ENCODE data around the gene LIMA1. TPM values are rescaled to one million over a fixed set of nuclear protein-coding genes. Genes with fewer than 3 reads are reported as not detected.
"Not testable (repeated sequence)": the region's sequence is repeated elsewhere in the genome, so short reads cannot be mapped to it uniquely, and the experiment has no call there.

Gene LIMA1
- total and polyA plus RNA-seq, 2 donors = 46.9 to 120 TPM

DNA sequence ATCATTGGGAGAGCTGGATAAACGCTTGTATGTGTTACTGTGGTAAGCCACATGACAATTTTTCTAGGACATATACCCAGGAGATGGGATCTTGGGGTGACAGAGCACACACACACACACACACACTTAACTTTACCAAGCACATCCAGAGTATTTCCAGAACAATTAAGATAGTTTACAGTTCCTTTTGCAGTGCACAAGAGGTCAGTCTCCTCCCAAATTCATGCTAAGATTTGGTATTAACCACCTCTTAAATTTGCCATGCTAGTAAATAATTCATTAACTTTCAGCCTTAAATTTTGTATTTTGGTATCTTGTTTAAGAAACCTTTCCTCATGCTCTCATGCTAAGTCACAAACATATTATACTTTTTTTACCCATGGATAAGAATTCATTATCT is 33.9 kb upstream of the LIMA1 start:
- Histone ChIP-seq H3K27me3 (ENCODE audit: control insufficient read depth in 2 of 2, insufficient read depth in 1 of 2, low read length in 1 of 2) (no peaks in the 10 kb centered on the region), H3K4me3 (ENCODE audit: low read length in 2 of 2) (no peak overlapping the region), H3K36me3 (ENCODE audit: control insufficient read depth in 2 of 2, insufficient read depth in 2 of 2, low read length in 1 of 2) (no peaks in the 10 kb centered on the region), H3K27ac (ENCODE audit: low read depth in 1 of 2, low read length in 1 of 2) (no peak overlapping the region), H3K4me1 (ENCODE audit: control insufficient read depth in 2 of 2, insufficient read depth in 2 of 2, low read length in 2 of 2) (no peaks in the 10 kb centered on the region), H3K9me3 (ENCODE audit: control insufficient read depth in 2 of 2, insufficient read depth in 1 of 2, low read length in 1 of 2) (no peaks in the 10 kb centered on the region)
- WGBS = 93% methylated on average over 1 of the region's 1 CpG
- DNase-seq (ENCODE audit: low read depth in 6 of 9, low spot score in 9 of 9) = no peak

- Histone ChIP-seq H3K4me1 (ENCODE audit: control insufficient read depth in 2 of 2, insufficient read depth in 2 of 2, low read length in 2 of 2) (no peaks in the 10 kb centered on the region), H3K27me3 (ENCODE audit: control insufficient read depth in 2 of 2, insufficient read depth in 1 of 2, low read length in 1 of 2) (no peaks in the 10 kb centered on the region), H3K27ac (ENCODE audit: low read depth in 1 of 2, low read length in 1 of 2) (no peak overlapping the region), H3K36me3 (ENCODE audit: control insufficient read depth in 2 of 2, insufficient read depth in 2 of 2, low read length in 1 of 2) (no peaks in the 10 kb centered on the region), H3K4me3 (ENCODE audit: low read length in 2 of 2) (no peak overlapping the region), H3K9me3 (ENCODE audit: control insufficient read depth in 2 of 2, insufficient read depth in 1 of 2, low read length in 1 of 2) (no peaks in the 10 kb centered on the region)
- no peak for DNase-seq (ENCODE audit: low read depth in 6 of 9, low spot score in 9 of 9)
- 98% methylated on average over 9 of the region's 9 CpGs for WGBS
These were observed 32.5 kb upstream of the LIMA1 start for GRCh38 chr12:50315803-50316202.

DNA sequence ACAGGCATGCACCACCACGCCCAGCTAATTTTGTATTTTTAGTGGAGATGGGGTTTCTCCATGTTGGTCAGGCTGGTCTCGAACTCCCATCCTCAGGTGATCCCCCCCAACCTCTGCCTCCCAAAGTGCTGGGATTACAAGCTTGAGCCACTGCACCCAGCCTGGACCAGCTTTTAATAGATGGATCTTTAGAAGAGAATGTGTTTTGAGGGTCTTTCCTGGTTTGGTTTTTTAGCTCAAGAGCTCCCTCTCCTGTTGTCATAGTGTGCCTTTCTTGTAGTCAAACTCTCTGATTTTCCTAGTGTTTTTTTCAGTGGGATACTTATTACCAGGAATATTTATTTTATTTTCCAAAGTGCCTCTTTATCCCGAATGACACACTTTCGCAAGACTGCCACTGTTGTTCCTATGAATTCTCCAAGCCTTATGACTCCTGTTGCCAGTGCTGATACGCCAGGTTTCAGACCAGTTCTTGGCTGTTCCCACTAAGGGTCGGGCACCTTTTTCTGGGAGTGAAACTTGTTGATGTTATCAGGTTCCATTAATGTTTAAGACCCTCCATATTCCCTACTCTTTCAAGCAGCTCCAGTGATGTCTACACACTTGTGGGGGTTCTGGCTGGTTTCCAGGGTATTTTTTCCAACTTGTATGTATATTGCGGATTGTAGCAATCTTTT is 31.5 kb upstream of the LIMA1 start:
- Histone ChIP-seq H3K36me3 (ENCODE audit: control insufficient read depth in 2 of 2, insufficient read depth in 2 of 2, low read length in 1 of 2) (no peaks in the 10 kb centered on the region), H3K4me3 (ENCODE audit: low read length in 2 of 2) (no peak overlapping the region), H3K27ac (ENCODE audit: low read depth in 1 of 2, low read length in 1 of 2) (no peak overlapping the region), H3K9me3 (ENCODE audit: control insufficient read depth in 2 of 2, insufficient read depth in 1 of 2, low read length in 1 of 2) (no peaks in the 10 kb centered on the region), H3K4me1 (ENCODE audit: control insufficient read depth in 2 of 2, insufficient read depth in 2 of 2, low read length in 2 of 2) (no peaks in the 10 kb centered on the region), H3K27me3 (ENCODE audit: control insufficient read depth in 2 of 2, insufficient read depth in 1 of 2, low read length in 1 of 2) (no peaks in the 10 kb centered on the region)
- peak in 8 of 9 donors; percentile 8 to 53 (median 24) for DNase-seq (ENCODE audit: low read depth in 6 of 9, low spot score in 9 of 9)
- WGBS = 81% methylated on average over 7 of the region's 7 CpGs

DNA sequence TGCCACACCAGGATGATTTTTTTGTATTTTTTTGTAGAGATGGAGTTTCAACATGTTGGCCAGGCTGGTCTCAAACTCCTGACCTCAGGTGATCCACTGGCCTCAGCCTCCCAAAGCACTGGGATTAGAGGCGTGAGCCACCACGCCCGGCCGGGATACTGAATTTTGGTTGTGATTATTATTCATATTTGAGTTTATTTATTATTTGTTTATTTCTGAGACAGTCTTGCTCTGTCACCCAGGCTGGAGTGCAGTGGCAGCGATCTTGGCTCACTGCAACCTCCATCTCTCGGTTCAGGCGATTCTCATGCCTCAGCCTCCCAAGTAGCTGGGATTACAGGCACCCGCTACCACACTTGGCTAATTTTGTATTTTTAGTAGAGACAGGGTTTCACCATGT is 30.7 kb upstream of the LIMA1 start:
- not testable (repeated sequence) for H3K4me1 ChIP-seq (ENCODE audit: control insufficient read depth in 2 of 2, insufficient read depth in 2 of 2, low read length in 2 of 2); H3K4me3 ChIP-seq (ENCODE audit: low read length in 2 of 2); H3K27me3 ChIP-seq (ENCODE audit: control insufficient read depth in 2 of 2, insufficient read depth in 1 of 2, low read length in 1 of 2); H3K27ac ChIP-seq (ENCODE audit: low read depth in 1 of 2, low read length in 1 of 2); H3K36me3 ChIP-seq (ENCODE audit: control insufficient read depth in 2 of 2, insufficient read depth in 2 of 2, low read length in 1 of 2); H3K9me3 ChIP-seq (ENCODE audit: control insufficient read depth in 2 of 2, insufficient read depth in 1 of 2, low read length in 1 of 2); DNase-seq (ENCODE audit: low read depth in 6 of 9, low spot score in 9 of 9)
- 98% methylated on average over 8 of the region's 8 CpGs for WGBS

DNA sequence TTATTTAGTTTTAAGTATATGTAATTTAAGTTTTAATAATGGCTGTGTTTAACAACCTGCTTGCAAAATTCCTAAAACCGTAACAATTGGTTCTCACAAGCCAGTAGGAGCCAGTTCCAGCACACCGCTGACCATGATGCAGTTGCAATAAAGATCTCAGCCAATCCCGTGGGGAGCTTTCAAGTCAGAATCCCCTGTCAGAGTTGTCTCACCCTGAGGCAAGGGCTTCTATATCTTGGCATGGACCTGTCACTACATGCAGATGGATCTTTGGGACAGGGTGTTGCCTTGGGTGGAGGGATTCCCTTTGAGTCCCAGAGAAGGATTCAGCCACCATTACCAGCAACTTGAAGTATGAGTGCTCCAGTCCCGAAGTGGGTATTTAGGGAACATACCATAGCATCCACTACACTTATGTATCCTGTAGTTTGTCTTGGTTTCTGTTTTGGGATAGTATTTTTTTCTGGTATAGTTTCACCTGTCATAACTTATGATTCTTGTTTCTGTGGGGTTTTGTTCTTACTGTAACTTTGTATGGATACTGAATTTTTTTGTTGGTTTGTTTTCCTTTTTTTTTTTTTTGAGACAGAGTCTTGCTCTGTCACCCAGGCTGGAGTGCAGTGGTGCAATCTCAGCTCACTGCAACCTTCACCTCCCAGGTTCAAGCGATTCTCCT is 30.1 kb upstream of the LIMA1 start:
- 96% methylated on average over 5 of the region's 5 CpGs for WGBS
- Histone ChIP-seq H3K4me3 (ENCODE audit: low read length in 2 of 2) (no peak overlapping the region), H3K36me3 (ENCODE audit: control insufficient read depth in 2 of 2, insufficient read depth in 2 of 2, low read length in 1 of 2) (no peaks in the 10 kb centered on the region), H3K27me3 (ENCODE audit: control insufficient read depth in 2 of 2, insufficient read depth in 1 of 2, low read length in 1 of 2) (no peaks in the 10 kb centered on the region), H3K4me1 (ENCODE audit: control insufficient read depth in 2 of 2, insufficient read depth in 2 of 2, low read length in 2 of 2) (no peaks in the 10 kb centered on the region), H3K9me3 (ENCODE audit: control insufficient read depth in 2 of 2, insufficient read depth in 1 of 2, low read length in 1 of 2) (no peaks in the 10 kb centered on the region), H3K27ac (ENCODE audit: low read depth in 1 of 2, low read length in 1 of 2) (no peak overlapping the region)
- no peak for DNase-seq (ENCODE audit: low read depth in 6 of 9, low spot score in 9 of 9)

DNA sequence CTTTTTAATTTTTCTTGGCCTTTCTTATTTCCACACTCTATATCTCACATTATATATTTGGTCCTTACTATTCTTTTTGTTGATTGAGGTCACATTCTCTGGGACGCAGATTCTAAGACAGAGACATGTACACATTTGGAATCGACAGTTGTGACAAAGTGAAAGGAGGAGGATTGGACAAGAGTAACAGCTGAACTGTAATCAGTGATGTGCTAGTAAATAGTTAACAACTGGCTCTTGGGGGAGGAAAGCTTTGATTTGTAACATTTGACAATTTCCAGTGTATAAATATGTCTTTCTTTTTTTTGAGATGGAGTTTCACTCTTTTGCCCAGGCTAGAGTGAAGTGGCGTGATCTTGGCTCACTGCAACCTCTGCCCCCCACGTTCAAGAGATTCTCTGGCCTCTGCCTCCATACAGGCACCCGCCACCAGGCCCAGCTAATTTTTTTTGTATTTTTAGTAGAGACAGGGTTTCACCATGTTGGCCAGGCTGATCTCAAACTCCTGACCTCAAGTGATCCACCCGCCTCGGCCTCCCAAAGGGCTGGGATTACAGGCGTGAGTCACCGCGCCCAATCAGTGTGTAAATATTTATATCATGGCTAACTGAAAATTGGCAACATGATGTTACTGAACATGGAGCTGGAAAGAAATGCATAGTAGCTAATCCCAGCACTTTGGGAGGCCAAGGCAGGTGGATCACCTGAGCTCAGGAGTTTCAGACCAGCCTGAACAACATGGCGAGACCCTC is 28.7 kb upstream of the LIMA1 start:
- H3K27ac ChIP-seq (ENCODE audit: low read depth in 1 of 2, low read length in 1 of 2) = not testable (repeated sequence)
- 97% methylated on average over 11 of the region's 11 CpGs for WGBS

GRCh38 chr12:50309950-50310349 is 26.6 kb upstream of the LIMA1 start:
- Histone ChIP-seq H3K27ac (ENCODE audit: low read depth in 1 of 2, low read length in 1 of 2) (peak overlapping the region in 1 of 2 donors; percentile 24), H3K9me3 (ENCODE audit: control insufficient read depth in 2 of 2, insufficient read depth in 1 of 2, low read length in 1 of 2) (no peaks in the 10 kb centered on the region), H3K4me3 (ENCODE audit: low read length in 2 of 2) (no peak overlapping the region), H3K4me1 (ENCODE audit: control insufficient read depth in 2 of 2, insufficient read depth in 2 of 2, low read length in 2 of 2) (no peaks in the 10 kb centered on the region), H3K36me3 (ENCODE audit: control insufficient read depth in 2 of 2, insufficient read depth in 2 of 2, low read length in 1 of 2) (no peaks in the 10 kb centered on the region), H3K27me3 (ENCODE audit: control insufficient read depth in 2 of 2, insufficient read depth in 1 of 2, low read length in 1 of 2) (no peaks in the 10 kb centered on the region)
- WGBS = 94% methylated on average over 2 of the region's 2 CpGs
- DNase-seq (ENCODE audit: low read depth in 6 of 9, low spot score in 9 of 9) = no peak

More for the DNA sequence above, 28.7 kb upstream of the LIMA1 start:
- not testable (repeated sequence) for H3K9me3 ChIP-seq (ENCODE audit: control insufficient read depth in 2 of 2, insufficient read depth in 1 of 2, low read length in 1 of 2); H3K36me3 ChIP-seq (ENCODE audit: control insufficient read depth in 2 of 2, insufficient read depth in 2 of 2, low read length in 1 of 2); H3K4me3 ChIP-seq (ENCODE audit: low read length in 2 of 2); DNase-seq (ENCODE audit: low read depth in 6 of 9, low spot score in 9 of 9); H3K4me1 ChIP-seq (ENCODE audit: control insufficient read depth in 2 of 2, insufficient read depth in 2 of 2, low read length in 2 of 2); H3K27me3 ChIP-seq (ENCODE audit: control insufficient read depth in 2 of 2, insufficient read depth in 1 of 2, low read length in 1 of 2)

DNA sequence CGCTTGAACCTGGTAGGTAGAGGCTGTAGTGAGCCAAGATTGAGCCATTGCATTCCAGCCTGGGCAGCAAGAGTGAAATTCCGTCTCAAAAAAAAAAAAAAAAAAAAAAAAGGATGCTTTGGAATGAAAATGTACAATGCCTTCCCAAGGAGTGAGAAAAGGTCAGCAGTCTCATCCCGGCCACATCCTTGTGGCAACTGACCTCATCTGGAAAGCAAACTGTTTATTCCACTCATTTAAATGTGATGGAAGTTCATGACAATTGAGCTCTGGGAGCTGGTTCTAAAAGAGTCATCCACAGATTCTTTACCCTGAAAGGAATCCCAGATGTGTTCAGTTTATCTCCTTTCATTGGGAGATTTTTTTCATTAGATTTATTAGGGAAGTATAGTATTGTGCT is 19.4 kb upstream of the LIMA1 start:
- WGBS = 99% methylated on average over 3 of the region's 3 CpGs
- Histone ChIP-seq H3K4me3 (ENCODE audit: low read length in 2 of 2) (no peak overlapping the region), H3K4me1 (ENCODE audit: control insufficient read depth in 2 of 2, insufficient read depth in 2 of 2, low read length in 2 of 2) (no peaks in the 10 kb centered on the region), H3K36me3 (ENCODE audit: control insufficient read depth in 2 of 2, insufficient read depth in 2 of 2, low read length in 1 of 2) (no peaks in the 10 kb centered on the region), H3K27me3 (ENCODE audit: control insufficient read depth in 2 of 2, insufficient read depth in 1 of 2, low read length in 1 of 2) (no peaks in the 10 kb centered on the region), H3K9me3 (ENCODE audit: control insufficient read depth in 2 of 2, insufficient read depth in 1 of 2, low read length in 1 of 2) (no peaks in the 10 kb centered on the region), H3K27ac (ENCODE audit: low read depth in 1 of 2, low read length in 1 of 2) (no peak overlapping the region)
- DNase-seq (ENCODE audit: low read depth in 6 of 9, low spot score in 9 of 9) = no peak

GRCh38 chr12:50297996-50298395 is 14.7 kb upstream of the LIMA1 start:
- no peaks in the 10 kb centered on the region for H3K27me3 ChIP-seq (ENCODE audit: control insufficient read depth in 2 of 2, insufficient read depth in 1 of 2, low read length in 1 of 2)
- no peaks in the 10 kb centered on the region for H3K9me3 ChIP-seq (ENCODE audit: control insufficient read depth in 2 of 2, insufficient read depth in 1 of 2, low read length in 1 of 2)
- no peaks in the 10 kb centered on the region for H3K36me3 ChIP-seq (ENCODE audit: control insufficient read depth in 2 of 2, insufficient read depth in 2 of 2, low read length in 1 of 2)
- DNase-seq (ENCODE audit: low read depth in 6 of 9, low spot score in 9 of 9) = no peak
- H3K27ac ChIP-seq (ENCODE audit: low read depth in 1 of 2, low read length in 1 of 2) = no peak overlapping the region
- WGBS = 82% methylated on average over 1 of the region's 1 CpG
- no peaks in the 10 kb centered on the region for H3K4me1 ChIP-seq (ENCODE audit: control insufficient read depth in 2 of 2, insufficient read depth in 2 of 2, low read length in 2 of 2)
- no peak overlapping the region for H3K4me3 ChIP-seq (ENCODE audit: low read length in 2 of 2)

Data from thymus (tissue), 11 donors.